Ramos (cell line): ENCODE data around the gene PRELP.

ENCODE experiments used
- in situ Hi-C: fragments of 300-500 bp; cut with MboI; formaldehyde crosslinking; loops from one replicate; pipeline ENCODE4 v1.14.3; 2022; ENCODE audit warnings: low sequenced_read_pairs; ENCODE audit not compliant: unreplicated experiment

Gene PRELP

GRCh38 chr1:203539831-203540546, 64.4 kb downstream of the PRELP start:
- in situ Hi-C loops, result no loop called here
